GM15510 (cell line): ENCODE data around the gene GPR45.

Source experiments
- POLR2A ChIP-seq: IDR thresholded peaks from 3 replicates; pipeline ENCODE4 v1.6.1; 2011; ENCODE audit warnings: borderline replicate concordance; ENCODE audit not compliant: insufficient read length; ENCODE audit errors: extremely low read depth

Gene GPR45

DNA sequence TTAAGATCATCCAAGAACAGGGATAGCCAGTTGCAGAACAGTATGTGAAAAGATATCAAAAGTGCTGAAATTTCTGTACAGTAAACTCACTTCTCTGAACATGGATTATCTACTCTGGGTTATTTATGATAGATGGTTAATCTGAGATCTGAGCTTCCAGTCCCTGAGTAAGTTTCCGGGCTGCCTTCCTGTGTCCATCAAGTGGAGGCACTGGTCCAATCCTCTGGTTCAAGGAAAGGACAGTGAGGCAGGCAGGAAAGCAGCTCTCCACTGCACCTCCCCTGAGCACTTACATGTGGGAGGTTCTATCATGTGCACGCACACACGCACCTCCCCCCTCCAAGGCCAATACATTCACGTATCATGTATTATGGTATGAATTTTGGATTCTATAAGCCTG, 32.5 kb downstream of the GPR45 start:
- TF ChIP-seq POLR2A, result no peak

DNA sequence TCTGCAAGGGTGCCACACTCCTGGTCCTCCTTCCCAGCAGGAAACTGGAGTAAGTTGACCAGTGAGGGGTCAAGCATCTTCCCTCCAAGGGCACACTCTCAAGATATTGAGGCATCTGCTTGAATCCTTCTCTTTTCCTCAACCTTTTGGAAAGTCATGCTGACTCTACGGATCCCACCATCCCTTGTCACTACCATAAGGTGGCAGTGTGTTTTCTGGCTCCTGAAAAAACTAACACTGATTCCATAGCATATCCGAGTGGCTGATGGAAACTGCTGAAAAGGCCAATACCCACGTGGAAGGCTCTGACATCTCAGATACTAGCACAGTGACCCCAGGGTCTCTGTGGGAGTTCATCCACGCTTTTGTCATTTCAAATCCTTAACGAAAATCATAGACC, 37.1 kb downstream of the GPR45 start:
- no peak for TF ChIP-seq POLR2A

DNA sequence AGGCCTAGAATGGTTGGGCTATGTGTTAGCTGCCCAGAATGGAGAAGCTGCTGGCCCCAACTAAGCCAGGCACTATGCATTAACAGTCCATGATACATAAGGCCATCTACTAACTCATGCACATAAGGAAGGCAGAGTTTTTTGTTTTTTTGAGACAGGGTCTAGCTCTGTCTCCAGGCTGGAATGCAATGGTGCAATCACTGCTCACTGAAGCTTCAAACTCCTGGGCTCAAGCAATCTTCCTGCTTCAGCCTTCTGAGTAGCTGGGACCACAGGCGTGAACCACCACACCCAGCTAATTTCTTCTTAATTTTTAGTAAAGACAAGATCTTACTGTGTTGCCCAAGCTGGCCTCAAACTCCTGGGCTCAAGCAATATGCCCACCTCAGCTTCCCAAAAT, 37.6 kb downstream of the GPR45 start:
- TF ChIP-seq POLR2A, result no peak

DNA sequence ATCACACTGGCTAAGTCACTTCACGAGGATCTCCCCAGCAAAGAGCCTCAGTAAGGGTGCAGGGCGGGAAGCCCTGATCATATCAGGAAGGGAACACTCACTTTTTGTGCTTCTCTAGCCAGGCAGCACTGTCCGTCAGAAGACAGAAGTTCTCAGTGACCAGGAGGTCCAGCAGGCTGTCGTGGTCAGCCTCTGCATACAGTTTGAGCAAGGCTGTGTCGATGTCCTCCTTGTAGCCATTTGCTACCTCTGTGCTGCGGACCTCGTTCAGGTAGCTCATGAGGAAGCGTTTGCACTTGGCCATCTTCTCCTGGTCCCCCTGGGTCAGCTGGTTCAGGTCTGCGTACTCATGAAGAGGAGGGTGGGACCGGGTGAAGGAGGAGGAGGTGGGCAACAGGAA, 38.7 kb downstream of the GPR45 start:
- TF ChIP-seq POLR2A, result no peak

DNA sequence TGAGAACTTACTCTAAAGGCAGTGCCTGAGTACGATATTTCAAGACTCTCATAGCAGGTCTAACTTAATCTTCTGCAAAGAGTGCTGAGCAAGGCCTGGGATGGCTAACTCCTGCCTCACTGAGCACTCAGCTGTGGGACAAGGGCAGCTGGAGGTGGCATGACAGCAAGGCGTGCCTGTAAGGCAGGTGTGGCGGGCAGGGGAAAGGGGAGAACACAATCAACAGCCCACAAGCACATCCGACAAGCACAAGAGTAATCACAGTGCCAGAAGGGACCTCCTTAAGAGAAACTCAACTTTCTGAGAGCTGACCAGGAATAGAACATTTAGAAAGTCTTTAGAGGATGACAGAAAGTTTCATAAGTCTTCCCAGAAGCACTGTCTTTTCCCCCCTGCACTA, 42.0 kb downstream of the GPR45 start:
- TF ChIP-seq POLR2A, result no peak

DNA sequence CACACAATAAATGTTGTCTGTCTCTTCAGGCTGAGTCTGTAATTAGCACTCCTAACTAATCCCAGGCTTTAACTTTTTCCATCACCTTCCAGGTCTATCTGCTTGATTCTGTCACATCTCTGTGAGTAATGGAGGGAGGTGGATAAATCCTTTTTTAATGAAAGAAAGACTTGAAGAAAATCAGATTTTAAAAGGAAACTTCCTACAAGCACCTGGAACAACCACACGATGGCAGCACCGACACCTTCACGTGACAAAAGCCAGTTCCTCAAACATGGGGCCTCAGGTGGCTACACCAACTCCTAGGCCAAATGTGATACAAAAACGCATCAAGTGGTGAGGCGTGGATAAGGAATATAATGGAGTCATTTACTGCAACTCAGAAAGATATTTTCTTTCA, 46.1 kb downstream of the GPR45 start:
- no peak for TF ChIP-seq POLR2A

DNA sequence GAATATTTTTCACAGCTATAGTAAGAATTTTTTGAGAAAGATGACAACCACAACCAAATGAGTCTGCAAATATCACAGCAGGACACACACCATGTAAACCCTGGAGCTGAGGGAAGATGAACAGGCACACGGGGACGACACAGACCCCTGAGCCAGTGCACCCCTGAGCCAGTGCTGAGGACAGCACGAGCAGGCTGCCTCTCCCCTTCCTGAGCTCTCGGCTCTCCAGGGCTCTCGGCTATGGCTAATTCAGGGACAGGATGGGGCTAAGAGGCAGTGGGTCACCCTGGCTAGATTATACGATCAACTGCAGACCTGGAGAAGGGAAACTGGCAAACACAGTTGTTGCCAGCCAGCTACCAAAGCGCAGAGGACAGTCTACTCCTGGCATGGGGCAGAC, 46.6 kb downstream of the GPR45 start:
- no peak for TF ChIP-seq POLR2A

DNA sequence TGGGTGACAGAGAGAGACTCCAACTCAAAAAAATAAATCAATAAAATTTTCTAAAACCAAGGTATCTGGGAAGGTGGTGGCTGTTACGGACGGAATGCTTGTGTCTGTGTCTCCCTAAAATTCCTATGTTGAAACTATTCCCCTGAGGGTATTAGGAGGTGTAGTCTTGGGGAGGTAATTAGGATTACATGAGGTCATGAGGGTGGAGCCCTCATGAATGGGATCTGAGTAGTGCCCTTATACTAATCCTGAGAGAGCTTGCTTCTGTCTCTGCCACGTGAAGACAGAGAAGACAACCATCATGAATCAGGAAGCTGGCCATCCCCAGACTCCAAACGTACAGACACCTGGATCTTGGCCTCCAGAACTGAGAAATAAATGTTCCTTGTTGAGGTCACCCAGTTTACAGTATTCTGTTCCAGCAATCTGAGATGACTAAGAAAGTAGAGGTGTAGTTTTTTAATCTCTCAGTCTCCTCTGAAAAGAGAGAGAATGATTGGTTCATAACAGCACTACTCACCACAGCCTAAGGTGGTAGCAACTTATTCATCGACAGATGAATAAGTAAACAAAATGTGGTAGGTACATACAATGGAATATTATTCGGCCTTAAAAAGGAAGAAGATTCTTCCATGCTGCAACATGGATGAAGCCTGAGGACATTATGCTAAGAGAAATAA, 49.6 kb downstream of the GPR45 start:
- no peak for TF ChIP-seq POLR2A

DNA sequence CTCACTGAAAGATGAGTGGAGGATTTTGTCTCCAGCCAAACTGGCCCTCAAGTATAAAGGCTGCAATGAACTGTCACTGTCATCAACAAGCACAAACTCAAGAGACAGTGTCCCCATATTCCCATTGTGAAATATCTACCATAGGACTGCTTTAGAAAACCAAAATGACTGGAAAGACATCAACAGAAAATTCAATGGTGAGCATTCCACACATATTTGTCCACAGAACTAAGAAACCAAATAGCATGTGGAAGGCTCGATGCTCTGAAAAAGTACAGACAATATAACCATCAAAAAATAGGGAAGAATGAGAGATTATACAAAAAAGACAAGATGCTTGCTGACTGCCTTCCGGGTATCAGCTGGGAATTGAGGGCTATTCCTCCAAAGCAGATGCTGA, 50.4 kb downstream of the GPR45 start:
- TF ChIP-seq POLR2A, result no peak
